KG1 (cell line): Measurements from ENCODE around the gene CYP4F12.

Experiments used
- DNase-seq: peaks from one replicate; lab custom pipeline; 2025; lab: John Stamatoyannopoulos, UW

The CYP4F12 gene

GRCh38 chr19:15714638-15715037 is 41.8 kb downstream of the CYP4F12 start:
- DNase-seq, result no peak

- no peak for DNase-seq
Measured at GRCh38 chr19:15715642-15716041, 42.8 kb downstream of the CYP4F12 start.

- DNase-seq, result no peak
Measured at GRCh38 chr19:15717809-15718208, 44.9 kb downstream of the CYP4F12 start.

DNA sequence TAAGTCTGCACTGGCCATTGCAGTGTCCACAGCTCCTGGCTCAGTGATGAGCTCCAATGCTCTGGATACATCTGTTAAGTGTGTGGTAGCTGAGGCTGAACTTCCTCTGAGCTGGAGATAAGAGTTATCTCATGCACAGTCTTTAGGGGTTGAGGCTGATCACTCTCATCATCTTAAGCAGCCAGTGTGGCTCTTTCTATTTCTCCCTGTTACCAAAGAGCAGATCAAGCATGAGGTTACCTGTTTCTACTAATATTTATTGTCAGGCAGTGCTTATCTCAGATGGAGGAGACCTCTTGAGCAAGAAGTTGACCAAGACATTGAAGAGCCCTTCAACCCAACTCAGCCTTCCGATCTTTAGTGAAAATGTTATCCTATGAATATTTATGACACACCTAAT is 48.4 kb downstream of the CYP4F12 start:
- DNase-seq, result no peak

- DNase-seq, result no peak
Measured at GRCh38 chr19:15722956-15723355, 50.1 kb downstream of the CYP4F12 start.

DNA sequence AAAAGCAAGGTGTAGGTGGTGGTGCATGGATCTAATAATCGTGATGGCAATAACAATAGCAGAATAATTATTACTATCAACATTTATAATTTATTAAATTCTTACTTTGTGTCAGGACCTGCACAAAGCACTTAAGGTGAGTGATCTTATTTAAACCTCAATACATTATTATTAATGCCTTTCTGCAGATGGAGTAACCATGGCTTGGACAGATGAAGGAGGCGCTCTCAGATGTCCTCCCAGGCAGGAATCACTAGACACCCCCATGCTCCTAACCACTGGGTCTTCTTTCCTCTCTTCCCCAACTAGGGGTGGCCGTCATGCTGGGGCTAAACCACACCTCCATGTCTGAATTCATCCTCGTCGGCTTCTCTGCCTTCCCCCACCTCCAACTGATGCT is 54.8 kb downstream of the CYP4F12 start, which contains the start of gene OR10H2:
Gene OR10H2, plus strand, starts transcription at position 301 of the 400 bp plus-strand sequence. Its CDS starts 20 bp downstream, at position 321.
- DNase-seq, result no peak

GRCh38 chr19:15730538-15730937 is 57.7 kb downstream of the CYP4F12 start:
- no peak for DNase-seq

GRCh38 chr19:15732388-15732787 is 59.5 kb downstream of the CYP4F12 start:
- no peak for DNase-seq

GRCh38 chr19:15733895-15734294 is 61.0 kb downstream of the CYP4F12 start:
- no peak for DNase-seq

- no peak for DNase-seq
Measured at GRCh38 chr19:15737722-15738121, 64.8 kb downstream of the CYP4F12 start, which contains the start of gene OR10H3. Gene OR10H3, plus strand, starts transcription at chr19:15737985. Its CDS starts 3,408 bp downstream, at chr19:15741393.

- no peak for DNase-seq
Measured at GRCh38 chr19:15740785-15741184, 67.9 kb downstream of the CYP4F12 start.
